ENCODE results near the gene PTPRG.

Gene PTPRG

GRCh38 chr3:62325896-62326295 is 764.5 kb downstream of the PTPRG start:
- Histone ChIP-seq H3K27me3 (ENCODE audit: control insufficient read depth, insufficient read depth, low read length) (no peaks in the 10 kb centered on the region), H3K27ac (ENCODE audit: low read depth, low read length) (no peak overlapping the region), H3K36me3 (ENCODE audit: control insufficient read depth, insufficient read depth, low read length) (0 out of 2 replicates have a peak, but pooled peaks cover 2% of the 10 kb centered on the region), H3K4me3 (ENCODE audit: low read depth, low read length) (no peak overlapping the region), H3K9me3 (ENCODE audit: control insufficient read depth, insufficient read depth, low read depth, low read length) (no peaks in the 10 kb centered on the region), H3K9ac (ENCODE audit: low read length) (no peak overlapping the region), H3K4me1 (ENCODE audit: control insufficient read depth, insufficient read depth, low read length) (no peaks in the 10 kb centered on the region)

GRCh38 chr3:62329971-62330370 is 768.6 kb downstream of the PTPRG start:
- no peak overlapping the region for H3K9ac ChIP-seq (ENCODE audit: low read length)
- H3K9me3 ChIP-seq (ENCODE audit: control insufficient read depth, insufficient read depth, low read depth, low read length), result no peaks in the 10 kb centered on the region
- H3K36me3 ChIP-seq (ENCODE audit: control insufficient read depth, insufficient read depth, low read length), result no peaks in the 10 kb centered on the region
- no peak overlapping the region for H3K4me3 ChIP-seq (ENCODE audit: low read depth, low read length)
- no peak overlapping the region for H3K27ac ChIP-seq (ENCODE audit: low read depth, low read length)
- peaks cover 4% of the 10 kb centered on the region; the same call in 1 of the 2 replicates for H3K4me1 ChIP-seq (ENCODE audit: control insufficient read depth, insufficient read depth, low read length)
- H3K27me3 ChIP-seq (ENCODE audit: control insufficient read depth, insufficient read depth, low read length), result no peaks in the 10 kb centered on the region

GRCh38 chr3:62332017-62332416 is 770.6 kb downstream of the PTPRG start:
- Histone ChIP-seq H3K27ac (ENCODE audit: low read depth, low read length) (no peak overlapping the region), H3K4me1 (ENCODE audit: control insufficient read depth, insufficient read depth, low read length) (peaks cover 7% of the 10 kb centered on the region; the same call in 1 of the 2 replicates), H3K9me3 (ENCODE audit: control insufficient read depth, insufficient read depth, low read depth, low read length) (no peaks in the 10 kb centered on the region), H3K9ac (ENCODE audit: low read length) (no peak overlapping the region), H3K27me3 (ENCODE audit: control insufficient read depth, insufficient read depth, low read length) (no peaks in the 10 kb centered on the region), H3K4me3 (ENCODE audit: low read depth, low read length) (no peak overlapping the region), H3K36me3 (ENCODE audit: control insufficient read depth, insufficient read depth, low read length) (no peaks in the 10 kb centered on the region)

GRCh38 chr3:62332835-62333244 is 771.5 kb downstream of the PTPRG start:
- Histone ChIP-seq H3K27me3 (ENCODE audit: control insufficient read depth, insufficient read depth, low read length) (no peaks in the 10 kb centered on the region), H3K4me1 (ENCODE audit: control insufficient read depth, insufficient read depth, low read length) (peaks cover 7% of the 10 kb centered on the region; the same call in 1 of the 2 replicates), H3K4me3 (ENCODE audit: low read depth, low read length) (no peak overlapping the region), H3K36me3 (ENCODE audit: control insufficient read depth, insufficient read depth, low read length) (no peaks in the 10 kb centered on the region), H3K27ac (ENCODE audit: low read depth, low read length) (no peak overlapping the region), H3K9me3 (ENCODE audit: control insufficient read depth, insufficient read depth, low read depth, low read length) (no peaks in the 10 kb centered on the region), H3K9ac (ENCODE audit: low read length) (no peak overlapping the region)

- no peaks in the 10 kb centered on the region for H3K27me3 ChIP-seq (ENCODE audit: control insufficient read depth, insufficient read depth, low read length)
- no peaks in the 10 kb centered on the region for H3K9me3 ChIP-seq (ENCODE audit: control insufficient read depth, insufficient read depth, low read depth, low read length)
- peaks cover 7% of the 10 kb centered on the region; the same call in 1 of the 2 replicates for H3K4me1 ChIP-seq (ENCODE audit: control insufficient read depth, insufficient read depth, low read length)
- H3K9ac ChIP-seq (ENCODE audit: low read length), result no peak overlapping the region
- no peak overlapping the region for H3K27ac ChIP-seq (ENCODE audit: low read depth, low read length)
- no peak overlapping the region for H3K4me3 ChIP-seq (ENCODE audit: low read depth, low read length)
- H3K36me3 ChIP-seq (ENCODE audit: control insufficient read depth, insufficient read depth, low read length), result no peaks in the 10 kb centered on the region
Observed at GRCh38 chr3:62335196-62335595, 773.8 kb downstream of the PTPRG start.

GRCh38 chr3:62343755-62344154 is 782.4 kb downstream of the PTPRG start:
- Histone ChIP-seq H3K27ac (ENCODE audit: low read depth, low read length) (no peak overlapping the region), H3K4me1 (ENCODE audit: control insufficient read depth, insufficient read depth, low read length) (no peaks in the 10 kb centered on the region), H3K27me3 (ENCODE audit: control insufficient read depth, insufficient read depth, low read length) (peaks cover 5% of the 10 kb centered on the region), H3K4me3 (ENCODE audit: low read depth, low read length) (no peak overlapping the region), H3K9me3 (ENCODE audit: control insufficient read depth, insufficient read depth, low read depth, low read length) (no peaks in the 10 kb centered on the region), H3K36me3 (ENCODE audit: control insufficient read depth, insufficient read depth, low read length) (no peaks in the 10 kb centered on the region), H3K9ac (ENCODE audit: low read length) (no peak overlapping the region)

Data from HUES6 (cell line).